SK-N-SH (cell line): Measurements from ENCODE around the gene DCLK1. TPM values are rescaled to one million over a fixed set of nuclear protein-coding genes. Genes with fewer than 3 reads are reported as not detected.

Experiments used
- CTCF ChIA-PET: fragments of 300-600, 350-600 bp; formaldehyde crosslinking; extraction: SDS; loops from one replicate; lab custom pipeline; 2021; lab: Yijun Ruan, JAX
- POLR2A ChIA-PET: fragments of 350-600 bp; sonication (Branson Sonifier 250); formaldehyde crosslinking; extraction: SDS; loops from one replicate; lab custom pipeline; 2020; ENCODE audit warnings: antibody characterized with exemption, inconsistent platforms; lab: Yijun Ruan, JAX
- DNase-seq: peaks from one replicate; pipeline ENCODE4 v3.0.0; 2012
- H2AFZ ChIP-seq: fragments of 200-600 bp; sonication (generic); 2 replicates; pipeline ENCODE4 v1.8.1; 2016; ENCODE audit warnings: antibody characterized with exemption, mild to moderate bottlenecking, low read depth
- H3F3A ChIP-seq: fragments of 200-600 bp; sonication (generic); replicated peaks from 2 replicates; pipeline ENCODE3; 2016; ENCODE audit warnings: antibody characterized with exemption, mild to moderate bottlenecking; ENCODE audit not compliant: insufficient read depth
- H3K27ac ChIP-seq, 2 experiments: fragments of 200-500 bp in 1 of 2; fragments of 200-600 bp in 1 of 2; sonication (Bioruptor generic) in 1 of 2; sonication (generic), shearing (Covaris generic) in 1 of 2; 2 replicates each; pipeline versions ENCODE4 v1.5.1 to v1.6.1; 2014 to 2016; ENCODE audit warnings: low read depth in 2 of 2, inconsistent platforms in 1 of 2, low read length in 1 of 2, mild to moderate bottlenecking in 1 of 2, mixed read lengths in 1 of 2
- H3K27me3 ChIP-seq: fragments of 200-600 bp; sonication (generic), shearing (Covaris generic); 2 replicates; pipeline ENCODE4 v1.6.1; 2016; ENCODE audit warnings: mixed run types; ENCODE audit not compliant: insufficient read depth
- H3K36me3 ChIP-seq, 2 experiments: fragments of 200-500 bp in 1 of 2; fragments of 200-600 bp in 1 of 2; sonication (Bioruptor generic) in 1 of 2; sonication (generic) in 1 of 2; replicated peaks in 1 of 2; 2 replicates each; pipeline versions ENCODE3 to v1.5.1; 2014 to 2016; ENCODE audit warnings: low read length in 1 of 2, mild to moderate bottlenecking in 1 of 2; ENCODE audit not compliant: insufficient read depth in 2 of 2, control insufficient read depth in 1 of 2
- H3K4me1 ChIP-seq, 2 experiments: fragments of 200-500 bp in 1 of 2; fragments of 200-600 bp in 1 of 2; sonication (Bioruptor generic) in 1 of 2; sonication (generic), shearing (Covaris generic) in 1 of 2; 2 replicates each; pipeline versions ENCODE4 v1.5.1 to v1.6.1; 2014 to 2016; ENCODE audit warnings: low read depth in 1 of 2, low read length in 1 of 2, mixed run types in 1 of 2; ENCODE audit not compliant: insufficient read depth in 2 of 2, control insufficient read depth in 1 of 2
- H3K4me2 ChIP-seq: fragments of 200-600 bp; sonication (generic), shearing (Covaris generic); 2 replicates; pipeline ENCODE4 v1.6.1; 2017; ENCODE audit warnings: mixed run types
- H3K4me3 ChIP-seq, 2 experiments: fragments of 200-500 bp in 1 of 2; fragments of 200-600 bp in 1 of 2; sonication (Bioruptor generic) in 1 of 2; sonication (generic), shearing (Covaris generic) in 1 of 2; 2 replicates each; pipeline versions ENCODE4 v1.5.1 to v1.8.1; 2014 to 2016; ENCODE audit warnings: low read depth in 2 of 2, inconsistent platforms in 1 of 2, low read length in 1 of 2, mild to moderate bottlenecking in 1 of 2, mixed read lengths in 1 of 2, moderate library complexity in 1 of 2
- H3K79me2 ChIP-seq: fragments of 200-600 bp; sonication (generic); 2 replicates; pipeline ENCODE4 v1.8.1; 2017; ENCODE audit warnings: mild to moderate bottlenecking; ENCODE audit not compliant: insufficient read depth
- H3K9ac ChIP-seq: fragments of 200-600 bp; sonication (generic); 2 replicates; pipeline ENCODE4 v1.6.1; 2017; ENCODE audit warnings: mixed run types
- H3K9me2 ChIP-seq: fragments of 200-600 bp; sonication (generic); 2 replicates; pipeline ENCODE4 v1.6.1; 2017; ENCODE audit warnings: mixed run types
- H3K9me3 ChIP-seq: fragments of 200-600 bp; sonication (generic); 2 replicates; pipeline ENCODE4 v1.6.1; 2017; ENCODE audit warnings: mixed run types, mild to moderate bottlenecking, moderate library complexity
- H4K20me1 ChIP-seq: fragments of 200-600 bp; sonication (generic); 2 replicates; pipeline ENCODE4 v1.6.1; 2017; ENCODE audit warnings: mild to moderate bottlenecking, mixed run types; ENCODE audit not compliant: insufficient read depth
- CHD2 ChIP-seq: fragments of 150-350 bp; IDR thresholded peaks from 2 replicates; pipeline ENCODE4 v1.6.1; 2018; ENCODE audit warnings: low read length; ENCODE audit not compliant: partially characterized antibody
- CTCF ChIP-seq: fragments of 200-600 bp; sonication (generic); IDR thresholded peaks from 2 replicates; pipeline ENCODE4 v1.6.1; 2017; ENCODE audit warnings: antibody characterized with exemption, mild to moderate bottlenecking, moderate library complexity
- EP300 ChIP-seq, 2 experiments: IDR thresholded peaks; 2 replicates each; pipeline versions ENCODE4 v1.4.0 to v1.6.1; 2012; ENCODE audit warnings: borderline replicate concordance in 1 of 2, low read depth in 1 of 2, low read length in 1 of 2
- FOSL2 ChIP-seq: IDR thresholded peaks from 2 replicates; pipeline ENCODE4 v1.4.0; 2012; ENCODE audit warnings: low read depth, mild to moderate bottlenecking, moderate library complexity, borderline replicate concordance
- FOXM1 ChIP-seq: IDR thresholded peaks from 2 replicates; pipeline ENCODE4 v1.4.0; 2012; ENCODE audit warnings: low read depth, mild to moderate bottlenecking
- NFIC ChIP-seq: IDR thresholded peaks from 2 replicates; pipeline ENCODE4 v1.4.0; 2012; ENCODE audit warnings: borderline replicate concordance
- NRF1 ChIP-seq: IDR thresholded peaks from 2 replicates; pipeline ENCODE4 v1.6.1; 2012; ENCODE audit warnings: low read depth, mild to moderate bottlenecking, low read length
- PBX3 ChIP-seq: IDR thresholded peaks from 2 replicates; pipeline ENCODE4; 2012
- POLR2AphosphoS5 ChIP-seq: IDR thresholded peaks from 2 replicates; pipeline ENCODE4 v1.6.1; 2012; ENCODE audit warnings: low read depth, low read length
- RAD21 ChIP-seq: IDR thresholded peaks from 2 replicates; pipeline ENCODE4 v1.6.1; 2012; ENCODE audit warnings: mild to moderate bottlenecking, low read length
- RCOR1 ChIP-seq: fragments of 150-350 bp; IDR thresholded peaks from 2 replicates; pipeline ENCODE4 v1.6.1; 2017; ENCODE audit warnings: antibody characterized with exemption, low read length
- SMC3 ChIP-seq: IDR thresholded peaks from 2 replicates; pipeline ENCODE4 v1.6.1; 2012; ENCODE audit warnings: low read depth, low read length, improper control_type of control experiment
- TCF12 ChIP-seq: IDR thresholded peaks from 2 replicates; pipeline ENCODE4 v1.4.0; 2012
- TEAD4 ChIP-seq: IDR thresholded peaks from 2 replicates; pipeline ENCODE4 v1.4.0; 2012; ENCODE audit warnings: mild to moderate bottlenecking, borderline replicate concordance; ENCODE audit not compliant: insufficient read depth
- USF1 ChIP-seq: IDR thresholded peaks from 2 replicates; pipeline ENCODE4 v1.4.0; 2012; ENCODE audit warnings: low read depth, borderline replicate concordance
- USF2 ChIP-seq: fragments of 150-350 bp; IDR thresholded peaks from 2 replicates; pipeline ENCODE4 v1.6.1; 2017; ENCODE audit warnings: antibody characterized with exemption, low read length, low read depth, borderline replicate concordance
- YY1 ChIP-seq: IDR thresholded peaks from 2 replicates; pipeline ENCODE4 v1.4.0; 2012; ENCODE audit warnings: low read depth, mild to moderate bottlenecking
- ZBTB33 ChIP-seq: IDR thresholded peaks from 2 replicates; pipeline ENCODE4 v1.4.0; 2012; ENCODE audit warnings: low read depth, borderline replicate concordance
- WGBS: methylation state at CpG from one replicate; pipeline ENCODE4 v1.1.6; 2017; ENCODE audit warnings: low lambda C conversion rate; 5-methylcytosine and 5-hydroxymethylcytosine counted together
- polyA plus RNA-seq, 3 experiments: library from polyadenylated mRNA; depleted of rRNA; stranded (reverse); fragments of >200 nt; gene quantifications; 2 replicates each; pipeline ENCODE4 v1.2.3, GENCODE V29; 2012

Gene DCLK1
- polyA plus RNA-seq, 1 of the 3 experiments (the other 2 are of a cell fraction), result 1.1 TPM

GRCh38 chr13:35789335-35790165, 341.6 kb downstream of the DCLK1 start:
- Histone ChIP-seq H3K27ac (peak overlapping the region; percentile 56 to 97; a peak in 3 of 4 replicates), H3K27me3 (no peaks in the 10 kb centered on the region), H3F3A (no peaks in the 10 kb centered on the region), H3K4me1 (peaks cover 0 to 47% of the 10 kb centered on the region in 2 experiments; a peak in 3 of 4 replicates), H3K9me3 (no peaks in the 10 kb centered on the region), H3K79me2 (no peaks in the 10 kb centered on the region), H3K4me3 (peak overlapping the region in 1 of 2 experiments; percentile 3; a peak in 1 of 4 replicates), H3K36me3 (no peaks in the 10 kb centered on the region), H3K9ac (no peak overlapping the region), H3K4me2 (peak overlapping the region; percentile 4; the same call in 1 of the 2 replicates), H3K9me2 (no peaks in the 10 kb centered on the region), H4K20me1 (no peaks in the 10 kb centered on the region), H2AFZ (no peak overlapping the region)
- ChIA-PET POLR2A (interaction anchor here (1.1 to 3.6 kb wide), 5 partner anchors 21 to 314 kb away, joined by 3 to 32 read pairs (median 4); partner anchors contain the start of gene MAB21L1), CTCF (interaction anchor here (0.6 to 6.0 kb wide), 34 partner anchors 8 to 624 kb away, joined by 3 to 52 read pairs (median 4); no protein-coding TSS in a partner anchor)
- DNase-seq, result no peak
- 45% methylated on average over 6 of the region's 6 CpGs for WGBS
- peak; percentile 48; the same call in 1 of the 2 replicates for TF ChIP-seq POLR2AphosphoS5
- TF ChIP-seq USF1, result no peak
- no peak for TF ChIP-seq ZBTB33
- TF ChIP-seq RCOR1, result peak; percentile 13; the same call in 1 of the 2 replicates
- TF ChIP-seq TEAD4, result peak; percentile 36; the same call in 1 of the 2 replicates
- TF ChIP-seq SMC3, result peak; percentile 48
- TF ChIP-seq TCF12, result no peak
- peak; percentile 87 for TF ChIP-seq RAD21
- 0 out of 2 replicates have a peak, but pooled peaks have one; percentile 18 for TF ChIP-seq FOXM1
- peak; percentile 76 for TF ChIP-seq CTCF
- no peak for TF ChIP-seq USF2
- TF ChIP-seq CHD2, result no peak
- no peak for TF ChIP-seq FOSL2
- TF ChIP-seq YY1, result no peak
- no peak for TF ChIP-seq NFIC
- peak; percentile 10 to 65; a peak in 3 of 4 replicates for TF ChIP-seq EP300 (IDR thresholded peaks at IDR 0.05; ENCODE audit: borderline replicate concordance in 1 of 2, low read depth in 1 of 2, low read length in 1 of 2)
- 0 out of 2 replicates have a peak, but pooled peaks have one; percentile 12 for TF ChIP-seq NRF1
- peak; percentile 69 for TF ChIP-seq PBX3
